Heart left ventricle (tissue), 16 donors: ENCODE results near the gene ZNF138. TPM values are rescaled to one million over a fixed set of nuclear protein-coding genes. Genes with fewer than 3 reads are reported as not detected.

ENCODE experiments used
- ATAC-seq, 4 donors: fragments of 200-7000 bp; cut with Tn5 transposase; one replicate each; pipeline ENCODE4 v1.9.1; 2020 to 2022; ENCODE audit warnings: moderate library complexity in 4 of 4, mild to moderate bottlenecking in 3 of 4, moderate number of reproducible peaks in 1 of 4
- DNase-seq, 5 donors: peaks; one replicate each; pipeline ENCODE4 v3.0.0-alpha.2; 2020
- H3K27ac ChIP-seq, 12 donors: fragments of 200-600 bp; sonication (generic) in 4 of 12; one replicate each; pipeline versions ENCODE4 v1.5.0 to v1.8.0; 2016 to 2022; ENCODE audit warnings: mild to moderate bottlenecking in 2 of 12
- H3K27me3 ChIP-seq, 9 donors: fragments of 200-600 bp; sonication (generic) in 2 of 9; one replicate each; pipeline versions ENCODE4 v1.5.1 to v1.8.0; 2016 to 2022; ENCODE audit warnings: mild to moderate bottlenecking in 3 of 9
- H3K36me3 ChIP-seq, 9 donors: fragments of 200-600 bp; sonication (generic) in 2 of 9; one replicate each; pipeline versions ENCODE4 v1.5.0 to v1.8.0; 2018 to 2022; ENCODE audit warnings: mild to moderate bottlenecking in 2 of 9
- H3K4me1 ChIP-seq, 12 donors: fragments of 200-600 bp; sonication (generic) in 4 of 12; one replicate each; pipeline versions ENCODE4 v1.5.0 to v1.8.0; 2016 to 2022; ENCODE audit warnings: mild to moderate bottlenecking in 3 of 12
- H3K4me3 ChIP-seq, 12 donors: fragments of 200-600 bp; sonication (generic) in 4 of 12; one replicate each; pipeline versions ENCODE4 v1.5.0 to v1.8.0; 2017 to 2022; ENCODE audit warnings: mild to moderate bottlenecking in 9 of 12, moderate library complexity in 4 of 12
- H3K9me3 ChIP-seq, 12 donors: fragments of 200-600 bp; sonication (generic) in 4 of 12; one replicate each; pipeline versions ENCODE4 v1.5.0 to v1.8.0; 2016 to 2022; ENCODE audit warnings: mild to moderate bottlenecking in 1 of 12
- POLR2A ChIP-seq, 2 donors: fragments of 450-650 bp; IDR thresholded peaks; one replicate each; pipeline ENCODE4 v1.6.1; 2017; ENCODE audit warnings: antibody characterized with exemption in 2 of 2, mild to moderate bottlenecking in 2 of 2, moderate library complexity in 2 of 2
- whole genome bisulfite sequencing, 4 donors: extraction: QIAGEN DNeasy Blood & Tissue Kit in 2 of 4; methylation state at CpG; one replicate each; pipeline versions ENCODE4 v1.1.5 to v1.1.7; 2013 to 2018; 5-methylcytosine and 5-hydroxymethylcytosine counted together
- intact Hi-C, 10 donors: fragments of 100-400 bp; cut with DNase I; formaldehyde crosslinking; loops; one replicate each; pipeline versions ENCODE4 v1.11.1 to v1.14.2; 2022
- polyA plus RNA-seq, 2 donors: library from polyadenylated mRNA; stranded (reverse); fragments of 200-250 nt; gene quantifications; one replicate each; pipeline ENCODE4 v1.2.3, GENCODE V29; 2013
- total RNA-seq, 9 donors: library from RNA; depleted of rRNA in 2 of 9; stranded (reverse); fragments of >200 nt in 2 of 9; fragmentation: NEBNext Ultra II Directional in 3 of 9; extraction: Animal tissue kit (Norgen Biotek cat#: 25700) in 3 of 9; gene quantifications; one replicate each; pipeline versions ENCODE4 v1.1.0 to v1.2.4, GENCODE V29; 2016 to 2023
- TF ChIP-seq, protein P1 (sequence below), 12 donors: fragments of 200-600 bp; sonication (generic) in 4 of 12; IDR thresholded peaks; one replicate each; pipeline versions ENCODE4 v1.5.0 to v1.8.0; 2018 to 2022; ENCODE audit warnings: antibody characterized with exemption in 12 of 12, mild to moderate bottlenecking in 5 of 12
- donor health status: ischemic (EF 13 %, LVEDD 7.1; RV severe dilation, severe dysfunction).
- donor health status: healthy with polysubstance abuse.
- donor health status: DM: no; HTN: yes; CAD: no.
- donor health status: DM: no; HTN: no; CAD: no.
- donor health status: ischemic (EF 25% LVEDD 6.9; RV normal size, moderate dysfunction).
- donor health status: ischemic (EF 25% LVEDD 5.7; RV mildly dilated, moderate dysfunction).
- donor health status: healthy.
- donor health status: DM: yes; HTN: yes; CAD: no.
- donor health status: ischemic (EF 35%, LVEDD 5.7; RV mildly dilated, moderate dysfunction).
- donor health status: nonischemic (EF 11% LVEDD 7.7; RV severe dilation, severe dysfunction).
- donor health status: DM: yes; HTN: yes; CAD: no.
- donor health status: PGD.
- donor health status: ischemic (EF 29% LVEDD 5.4; RV normal size, mild dysfunction).
- donor health status: nonischemic (EF 23%, LVEDD 6.1; RV moderate dilation, normal function).

The ZNF138 gene
- total and polyA plus RNA-seq, 11 donors = 3.1 to 8.1 (median 4.2) TPM

- intact Hi-C loops = no loop called here
- H3K9me3 ChIP-seq = peaks cover 0 to 5% (median 0%) of the 10 kb centered on the region in 12 donors
- peaks cover 0 to 29% (median 0%) of the 10 kb centered on the region in 12 donors for H3K4me1 ChIP-seq
- no peak for TF ChIP-seq POLR2A (IDR thresholded peaks at IDR 0.05)
- TF ChIP-seq, protein P1, sequence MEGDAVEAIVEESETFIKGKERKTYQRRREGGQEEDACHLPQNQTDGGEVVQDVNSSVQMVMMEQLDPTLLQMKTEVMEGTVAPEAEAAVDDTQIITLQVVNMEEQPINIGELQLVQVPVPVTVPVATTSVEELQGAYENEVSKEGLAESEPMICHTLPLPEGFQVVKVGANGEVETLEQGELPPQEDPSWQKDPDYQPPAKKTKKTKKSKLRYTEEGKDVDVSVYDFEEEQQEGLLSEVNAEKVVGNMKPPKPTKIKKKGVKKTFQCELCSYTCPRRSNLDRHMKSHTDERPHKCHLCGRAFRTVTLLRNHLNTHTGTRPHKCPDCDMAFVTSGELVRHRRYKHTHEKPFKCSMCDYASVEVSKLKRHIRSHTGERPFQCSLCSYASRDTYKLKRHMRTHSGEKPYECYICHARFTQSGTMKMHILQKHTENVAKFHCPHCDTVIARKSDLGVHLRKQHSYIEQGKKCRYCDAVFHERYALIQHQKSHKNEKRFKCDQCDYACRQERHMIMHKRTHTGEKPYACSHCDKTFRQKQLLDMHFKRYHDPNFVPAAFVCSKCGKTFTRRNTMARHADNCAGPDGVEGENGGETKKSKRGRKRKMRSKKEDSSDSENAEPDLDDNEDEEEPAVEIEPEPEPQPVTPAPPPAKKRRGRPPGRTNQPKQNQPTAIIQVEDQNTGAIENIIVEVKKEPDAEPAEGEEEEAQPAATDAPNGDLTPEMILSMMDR (IDR thresholded peaks at IDR 0.05) = no peak
- H3K27ac ChIP-seq = no peak overlapping the region
- peaks cover 0 to 11% (median 0%) of the 10 kb centered on the region in 9 donors for H3K27me3 ChIP-seq
- 68 to 78% (median 76%) methylated on average over 6 to 9 of the region's 9 CpGs for WGBS, 4 donors
- ATAC-seq (no peak), DNase-seq (peak in 1 of 5 donors; percentile 8)
- no peaks in the 10 kb centered on the region for H3K36me3 ChIP-seq
- H3K4me3 ChIP-seq = no peak overlapping the region
These were observed 85.0 kb downstream of the ZNF138 start for GRCh38 chr7:64879086-64879730.

DNA sequence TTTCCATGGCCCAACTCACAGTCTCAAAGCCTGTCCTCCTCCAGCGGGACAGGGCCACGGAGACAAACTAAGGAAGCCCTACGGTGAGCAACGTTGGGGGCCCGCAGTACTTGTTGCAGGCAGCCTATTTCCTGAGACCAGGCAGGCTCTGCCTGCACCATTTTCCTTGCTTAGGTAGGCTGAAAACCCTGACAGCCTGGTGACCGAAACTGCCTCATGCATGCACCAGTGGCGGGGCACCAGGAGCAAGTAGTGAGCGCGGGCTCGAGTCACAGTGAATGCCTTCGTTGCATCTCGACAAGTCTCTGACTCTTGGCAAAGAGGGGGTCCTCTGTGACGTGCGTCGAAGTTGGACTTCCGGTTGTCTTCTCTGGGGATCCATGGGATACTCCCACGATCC lies 85.6 kb downstream of the ZNF138 start:
- WGBS, 4 donors = 93 to 96% (median 94%) methylated on average over 17 of the region's 17 CpGs
- Histone ChIP-seq H3K4me1 (peaks cover 0 to 29% (median 0%) of the 10 kb centered on the region in 12 donors), H3K27ac (no peak overlapping the region), H3K27me3 (peaks cover 0 to 11% (median 0%) of the 10 kb centered on the region in 9 donors), H3K9me3 (peaks cover 0 to 5% (median 0%) of the 10 kb centered on the region in 12 donors), H3K36me3 (no peaks in the 10 kb centered on the region), H3K4me3 (no peak overlapping the region)
- intact Hi-C loops = loop anchor here in 3 of 10 donors (10.0 kb wide), 1 partner anchor 85 kb away; the partner anchor contains the start of gene ZNF138 (in 3 of the 3)
- DNase-seq (peak in 1 of 5 donors; percentile 16), ATAC-seq (no peak)
- TF ChIP-seq, protein P1 (IDR thresholded peaks at IDR 0.05) = no peak
- TF ChIP-seq POLR2A (IDR thresholded peaks at IDR 0.05) = no peak

DNA sequence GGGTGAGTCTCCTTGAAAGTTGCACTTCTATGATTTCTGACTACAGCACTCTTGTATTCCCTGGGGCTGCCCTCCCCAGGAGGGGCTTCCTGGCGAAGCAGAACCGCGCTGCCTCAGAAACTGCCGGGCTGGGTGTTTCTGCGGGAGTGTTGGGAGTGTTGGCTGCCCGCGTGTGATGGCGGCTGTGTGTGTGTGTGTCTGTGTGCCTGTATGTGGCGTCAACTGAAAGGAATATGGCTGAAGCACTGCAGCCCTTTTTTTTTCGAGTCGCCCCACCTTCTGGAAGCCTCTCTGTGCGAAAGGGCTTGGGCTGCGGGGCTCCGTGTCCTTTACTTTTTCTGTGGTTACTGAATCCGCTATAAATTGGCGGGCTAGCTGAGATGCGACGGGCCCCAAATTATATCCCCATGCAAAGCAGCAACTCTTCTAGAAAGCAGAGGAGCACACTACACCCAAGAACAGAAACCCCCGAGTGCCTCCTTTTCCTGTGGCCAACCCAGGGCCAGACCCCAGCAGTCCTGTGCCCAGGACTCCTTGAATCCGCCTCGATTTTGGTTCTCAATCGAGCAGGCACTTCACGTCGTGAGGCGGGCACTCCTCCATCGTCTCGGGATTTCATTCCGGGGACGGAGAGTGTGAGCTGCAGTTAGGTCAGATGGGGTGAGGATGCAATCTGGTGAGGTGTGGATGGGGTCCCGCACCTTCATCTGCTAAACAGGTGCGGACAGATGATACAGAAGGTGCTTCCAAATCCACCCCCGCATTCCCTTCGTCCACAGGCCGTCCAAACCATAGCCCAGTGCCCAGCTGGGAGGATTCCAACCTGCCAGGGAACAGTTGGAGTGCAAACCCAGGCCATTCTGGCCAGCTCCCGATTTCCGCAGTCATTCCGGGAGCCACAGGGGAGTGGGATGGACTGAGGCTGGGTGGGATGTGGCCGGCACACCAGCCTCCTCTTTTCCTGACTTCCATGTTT lies 86.4 kb downstream of the ZNF138 start:
- DNase-seq (peak in 1 of 5 donors; percentile 16), ATAC-seq (no peak)
- Histone ChIP-seq H3K4me3 (no peak overlapping the region), H3K27me3 (peaks cover 0 to 11% (median 0%) of the 10 kb centered on the region in 9 donors), H3K36me3 (no peaks in the 10 kb centered on the region), H3K9me3 (peaks cover 0 to 5% (median 0%) of the 10 kb centered on the region in 12 donors), H3K27ac (peak overlapping the region in 1 of 12 donors; percentile 72), H3K4me1 (peaks cover 0 to 29% (median 0%) of the 10 kb centered on the region in 12 donors)
- TF ChIP-seq, protein P1 (IDR thresholded peaks at IDR 0.05) = no peak
- TF ChIP-seq POLR2A (IDR thresholded peaks at IDR 0.05) = no peak
- 94 to 98% (median 96%) methylated on average over 38 of the region's 38 CpGs for WGBS, 4 donors
- intact Hi-C loops = loop anchor here in 3 of 10 donors (10.0 kb wide), 1 partner anchor 86 kb away; the partner anchor contains the start of gene ZNF138 (in 3 of the 3)
